ENCODE results near the gene ARVCF.

ARVCF gene

DNA sequence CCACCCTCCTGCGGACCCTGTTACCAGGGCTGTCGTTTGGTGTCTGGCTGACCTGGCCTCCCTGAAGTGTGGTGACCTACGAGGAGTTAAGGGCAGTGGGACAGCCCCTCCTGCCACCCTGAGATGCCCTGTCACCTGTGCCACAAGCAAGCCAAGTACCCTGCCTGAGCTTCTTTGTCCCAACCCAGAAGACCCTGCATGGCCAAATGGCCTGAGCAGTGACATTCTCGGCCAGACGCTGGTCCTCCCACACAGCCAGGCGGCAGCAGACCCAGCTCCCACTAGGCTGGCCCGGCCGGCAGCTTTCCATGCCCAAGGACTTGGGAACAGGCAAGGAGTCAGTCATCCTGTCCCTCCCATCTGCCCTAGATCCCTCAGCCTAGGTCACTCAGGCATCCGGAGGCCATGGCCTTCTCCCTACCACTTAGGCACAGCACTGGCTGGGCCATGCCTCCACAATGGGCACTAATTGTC, 7.6 kb downstream of the ARVCF start:
- H3K4me3 ChIP-seq (replicated peaks; ENCODE audit: insufficient read depth, low read length): no peak overlapping the region
- no peak for TF ChIP-seq POLR2AphosphoS5 (IDR thresholded peaks at IDR 0.05; ENCODE audit: low read depth)
- no peak for TF ChIP-seq GABPA (IDR thresholded peaks at IDR 0.05; ENCODE audit: low read depth)
- TF ChIP-seq, protein P1, sequence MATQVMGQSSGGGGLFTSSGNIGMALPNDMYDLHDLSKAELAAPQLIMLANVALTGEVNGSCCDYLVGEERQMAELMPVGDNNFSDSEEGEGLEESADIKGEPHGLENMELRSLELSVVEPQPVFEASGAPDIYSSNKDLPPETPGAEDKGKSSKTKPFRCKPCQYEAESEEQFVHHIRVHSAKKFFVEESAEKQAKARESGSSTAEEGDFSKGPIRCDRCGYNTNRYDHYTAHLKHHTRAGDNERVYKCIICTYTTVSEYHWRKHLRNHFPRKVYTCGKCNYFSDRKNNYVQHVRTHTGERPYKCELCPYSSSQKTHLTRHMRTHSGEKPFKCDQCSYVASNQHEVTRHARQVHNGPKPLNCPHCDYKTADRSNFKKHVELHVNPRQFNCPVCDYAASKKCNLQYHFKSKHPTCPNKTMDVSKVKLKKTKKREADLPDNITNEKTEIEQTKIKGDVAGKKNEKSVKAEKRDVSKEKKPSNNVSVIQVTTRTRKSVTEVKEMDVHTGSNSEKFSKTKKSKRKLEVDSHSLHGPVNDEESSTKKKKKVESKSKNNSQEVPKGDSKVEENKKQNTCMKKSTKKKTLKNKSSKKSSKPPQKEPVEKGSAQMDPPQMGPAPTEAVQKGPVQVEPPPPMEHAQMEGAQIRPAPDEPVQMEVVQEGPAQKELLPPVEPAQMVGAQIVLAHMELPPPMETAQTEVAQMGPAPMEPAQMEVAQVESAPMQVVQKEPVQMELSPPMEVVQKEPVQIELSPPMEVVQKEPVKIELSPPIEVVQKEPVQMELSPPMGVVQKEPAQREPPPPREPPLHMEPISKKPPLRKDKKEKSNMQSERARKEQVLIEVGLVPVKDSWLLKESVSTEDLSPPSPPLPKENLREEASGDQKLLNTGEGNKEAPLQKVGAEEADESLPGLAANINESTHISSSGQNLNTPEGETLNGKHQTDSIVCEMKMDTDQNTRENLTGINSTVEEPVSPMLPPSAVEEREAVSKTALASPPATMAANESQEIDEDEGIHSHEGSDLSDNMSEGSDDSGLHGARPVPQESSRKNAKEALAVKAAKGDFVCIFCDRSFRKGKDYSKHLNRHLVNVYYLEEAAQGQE (IDR thresholded peaks at IDR 0.05; ENCODE audit: insufficient replicate concordance, low read depth): no peak
- no peak for TF ChIP-seq SPI1 (IDR thresholded peaks at IDR 0.05; ENCODE audit: borderline replicate concordance, low read depth)
- TF ChIP-seq, protein P2, sequence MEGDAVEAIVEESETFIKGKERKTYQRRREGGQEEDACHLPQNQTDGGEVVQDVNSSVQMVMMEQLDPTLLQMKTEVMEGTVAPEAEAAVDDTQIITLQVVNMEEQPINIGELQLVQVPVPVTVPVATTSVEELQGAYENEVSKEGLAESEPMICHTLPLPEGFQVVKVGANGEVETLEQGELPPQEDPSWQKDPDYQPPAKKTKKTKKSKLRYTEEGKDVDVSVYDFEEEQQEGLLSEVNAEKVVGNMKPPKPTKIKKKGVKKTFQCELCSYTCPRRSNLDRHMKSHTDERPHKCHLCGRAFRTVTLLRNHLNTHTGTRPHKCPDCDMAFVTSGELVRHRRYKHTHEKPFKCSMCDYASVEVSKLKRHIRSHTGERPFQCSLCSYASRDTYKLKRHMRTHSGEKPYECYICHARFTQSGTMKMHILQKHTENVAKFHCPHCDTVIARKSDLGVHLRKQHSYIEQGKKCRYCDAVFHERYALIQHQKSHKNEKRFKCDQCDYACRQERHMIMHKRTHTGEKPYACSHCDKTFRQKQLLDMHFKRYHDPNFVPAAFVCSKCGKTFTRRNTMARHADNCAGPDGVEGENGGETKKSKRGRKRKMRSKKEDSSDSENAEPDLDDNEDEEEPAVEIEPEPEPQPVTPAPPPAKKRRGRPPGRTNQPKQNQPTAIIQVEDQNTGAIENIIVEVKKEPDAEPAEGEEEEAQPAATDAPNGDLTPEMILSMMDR (IDR thresholded peaks at IDR 0.05; ENCODE audit: insufficient read depth, low read length): no peak
- H3K27ac ChIP-seq (replicated peaks): no peak overlapping the region
- no peaks in the 10 kb centered on the region for H3K27me3 ChIP-seq (ENCODE audit: insufficient read depth, poor library complexity, severe bottlenecking)
- no peak for DNase-seq (ENCODE audit: low read depth in 1 of 2, low spot score in 1 of 2)

DNA sequence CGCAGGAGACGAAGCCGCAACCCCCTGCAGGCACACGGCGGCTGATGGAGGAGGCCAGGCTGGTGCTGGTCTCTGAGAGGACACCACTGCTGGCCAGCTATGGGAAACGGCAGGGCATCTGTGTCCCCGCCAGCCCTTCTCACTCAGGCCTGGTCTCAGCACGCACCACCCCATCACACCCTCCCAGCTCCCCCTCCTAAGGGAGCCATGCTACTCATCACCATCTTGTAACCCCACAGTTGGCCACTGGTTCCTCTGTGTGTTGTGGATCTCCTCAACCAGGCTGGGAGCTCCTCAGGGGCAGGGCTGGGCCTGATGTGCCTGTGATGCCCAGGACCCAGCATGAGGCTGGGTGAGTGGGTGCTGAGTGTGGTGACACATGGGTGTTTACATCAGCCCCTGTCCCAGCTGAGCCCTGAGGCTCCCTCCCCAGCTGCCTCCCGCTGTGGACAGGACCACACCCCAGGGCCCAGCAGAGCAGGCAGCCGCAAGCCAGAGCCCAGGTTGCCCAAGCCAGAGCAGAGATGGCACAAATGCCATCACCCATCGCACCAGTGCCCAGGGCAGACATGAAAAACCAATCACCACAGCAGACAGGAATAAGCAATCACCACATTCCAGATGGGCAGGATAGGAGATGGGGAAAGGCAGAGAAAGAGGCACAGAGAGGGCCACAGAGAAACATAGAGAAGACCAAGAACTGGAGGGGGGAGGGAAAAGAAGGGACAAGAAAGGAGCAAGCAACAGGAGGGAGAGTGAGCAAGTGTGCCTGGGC, 8.2 kb downstream of the ARVCF start:
- Histone ChIP-seq H3K27ac (replicated peaks) (no peak overlapping the region), H3K27me3 (ENCODE audit: insufficient read depth, poor library complexity, severe bottlenecking) (no peaks in the 10 kb centered on the region), H3K4me3 (replicated peaks; ENCODE audit: insufficient read depth, low read length) (no peak overlapping the region)
- no peak for TF ChIP-seq POLR2AphosphoS5 (IDR thresholded peaks at IDR 0.05; ENCODE audit: low read depth)
- TF ChIP-seq, protein P1 (IDR thresholded peaks at IDR 0.05; ENCODE audit: insufficient replicate concordance, low read depth): no peak
- TF ChIP-seq SPI1 (IDR thresholded peaks at IDR 0.05; ENCODE audit: borderline replicate concordance, low read depth): no peak
- TF ChIP-seq GABPA (IDR thresholded peaks at IDR 0.05; ENCODE audit: low read depth): no peak
- TF ChIP-seq, protein P2 (IDR thresholded peaks at IDR 0.05; ENCODE audit: insufficient read depth, low read length): no peak
- DNase-seq (ENCODE audit: low read depth in 1 of 2, low spot score in 1 of 2): no peak

DNA sequence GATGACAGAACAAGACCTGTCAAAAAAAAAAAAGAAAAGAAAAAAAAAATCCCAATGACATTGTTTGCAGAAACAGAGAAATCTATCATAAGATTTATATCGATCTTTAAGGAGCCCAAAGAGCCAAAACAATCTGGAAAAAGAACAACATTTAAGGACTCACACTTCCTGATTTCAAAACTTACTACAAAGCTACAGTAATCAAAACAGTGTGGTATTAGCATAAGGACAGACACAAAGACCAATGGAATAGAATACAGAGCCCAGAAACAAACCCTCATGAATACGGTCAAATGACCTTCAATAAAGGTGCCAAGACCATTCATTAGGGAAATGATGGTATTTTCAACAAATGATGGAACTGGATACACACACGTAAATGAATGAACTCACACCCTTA, 12.2 kb downstream of the ARVCF start:
- TF ChIP-seq SPI1 (IDR thresholded peaks at IDR 0.05; ENCODE audit: borderline replicate concordance, low read depth): no peak
- TF ChIP-seq, protein P2 (IDR thresholded peaks at IDR 0.05; ENCODE audit: insufficient read depth, low read length): no peak
- no peak for TF ChIP-seq POLR2AphosphoS5 (IDR thresholded peaks at IDR 0.05; ENCODE audit: low read depth)
- TF ChIP-seq, protein P1 (IDR thresholded peaks at IDR 0.05; ENCODE audit: insufficient replicate concordance, low read depth): no peak
- TF ChIP-seq GABPA (IDR thresholded peaks at IDR 0.05; ENCODE audit: low read depth): no peak
- no peak overlapping the region for H3K4me3 ChIP-seq (replicated peaks; ENCODE audit: insufficient read depth, low read length)
- no peak overlapping the region for H3K27ac ChIP-seq (replicated peaks)
- H3K27me3 ChIP-seq (ENCODE audit: insufficient read depth, poor library complexity, severe bottlenecking): no peaks in the 10 kb centered on the region
- no peak for DNase-seq (ENCODE audit: low read depth in 1 of 2, low spot score in 1 of 2)

Measured in HL-60 (cell line).